SU-DHL-6 (cell line): ENCODE measurements around the gene CXADR.

Experiments used
- CTCF ChIP-seq: fragments of 200-600 bp; sonication (generic); IDR thresholded peaks from one replicate; pipeline ENCODE4 v1.5.1; 2017; ENCODE audit warnings: antibody characterized with exemption, mild to moderate bottlenecking, low read length, moderate library complexity; ENCODE audit not compliant: insufficient read depth, poor library complexity, severe bottlenecking
- EZH2phosphoT487 ChIP-seq: fragments of 200-600 bp; sonication (generic), shearing (Covaris generic); conservative IDR thresholded peaks from 2 replicates; pipeline ENCODE4 v1.6.1; 2018; ENCODE audit warnings: mild to moderate bottlenecking, antibody characterized with exemption, low read length, moderate library complexity, mixed read lengths

- TF ChIP-seq CTCF: no peak
- no peak for TF ChIP-seq EZH2phosphoT487
Observed at GRCh38 chr21:17570786-17571185, 57.9 kb downstream of the CXADR start.
